Measurements from ENCODE around the gene BAD. TPM values are rescaled to one million over a fixed set of nuclear protein-coding genes. Genes with fewer than 3 reads are reported as not detected.

Gene BAD
- total and polyA plus RNA-seq, 2 of the 13 experiments (the other 11 are each of a cell fraction or from before 2014, with no cell fraction given), result 17.9 to 28.5 TPM

GRCh38 chr11:64316672-64317324, 32.3 kb upstream of the BAD start (continued):
- TF ChIP-seq UBTF (CRISPR knock-in tag; IDR thresholded peaks at IDR 0.05), result no peak
- no peak for TF ChIP-seq ZNF614 (CRISPR knock-in tag; IDR thresholded peaks at IDR 0.05; ENCODE audit: borderline replicate concordance)
- 0 out of 2 replicates have a peak, but pooled peaks have one; percentile 40 for TF ChIP-seq ZNF256 (CRISPR knock-in tag; conservative IDR thresholded peaks at IDR 0.05)
- TF ChIP-seq CSRNP1 (CRISPR knock-in tag; IDR thresholded peaks at IDR 0.05), result 0 out of 2 replicates have a peak, but pooled peaks have one; percentile 2
- 0 out of 2 replicates have a peak, but pooled peaks have one; percentile 11 for TF ChIP-seq ZNF142 (CRISPR knock-in tag; IDR thresholded peaks at IDR 0.05)
- peak; percentile 49; the same call in 1 of the 2 replicates for TF ChIP-seq RAD21 (CRISPR knock-in tag; IDR thresholded peaks at IDR 0.05)
- TF ChIP-seq ZNF800 (CRISPR knock-in tag; IDR thresholded peaks at IDR 0.05), result no peak
- TF ChIP-seq ZNF232 (CRISPR knock-in tag; IDR thresholded peaks at IDR 0.05; ENCODE audit: borderline replicate concordance), result no peak
- TF ChIP-seq ZFP36L1 (CRISPR knock-in tag; IDR thresholded peaks at IDR 0.05), result no peak
- TF ChIP-seq NCOA1 (CRISPR knock-in tag; IDR thresholded peaks at IDR 0.05), result 0 out of 2 replicates have a peak, but pooled peaks have one; percentile 15
- peak; percentile 96 for TF ChIP-seq AGO2 (optimal IDR thresholded peaks at IDR 0.05; ENCODE audit: low read depth, low read length)
- 0 out of 2 replicates have a peak, but pooled peaks have one; percentile 5 for TF ChIP-seq TMF1 (CRISPR knock-in tag; IDR thresholded peaks at IDR 0.05; ENCODE audit: low read depth)
- 0 out of 2 replicates have a peak, but pooled peaks have one; percentile 23 for TF ChIP-seq ZC3H13 (CRISPR knock-in tag; IDR thresholded peaks at IDR 0.05)
